Fibroblast of lung (primary cell): Measurements from ENCODE around the gene YPEL4. TPM values are rescaled to one million over a fixed set of nuclear protein-coding genes. Genes with fewer than 3 reads are reported as not detected.

Experiments used
- DNase-seq, 2 donors: peaks; one replicate each; pipeline versions ENCODE4 v3.0.0 to v3.0.0-alpha.2; 2010; ENCODE audit warnings: low read depth in 2 of 2
- H2AFZ ChIP-seq: 2 replicates; pipeline ENCODE4 v1.5.1; 2012; ENCODE audit warnings: low read length, control low read depth, inconsistent platforms
- H3K27ac ChIP-seq: 2 replicates; pipeline ENCODE4 v1.5.1; 2011; ENCODE audit warnings: low read length, control low read depth; ENCODE audit not compliant: insufficient read depth
- H3K27me3 ChIP-seq: 2 replicates; pipeline ENCODE4 v1.5.1; 2011; ENCODE audit warnings: mild to moderate bottlenecking, low read length; ENCODE audit not compliant: control insufficient read depth, insufficient read depth
- H3K36me3 ChIP-seq: 2 replicates; pipeline ENCODE4 v1.5.1; 2011; ENCODE audit warnings: low read length; ENCODE audit not compliant: control insufficient read depth, insufficient read depth
- H3K4me1 ChIP-seq: 2 replicates; pipeline ENCODE4 v1.5.1; 2011; ENCODE audit warnings: low read length; ENCODE audit not compliant: control insufficient read depth, insufficient read depth; ENCODE audit errors: extremely low read depth
- H3K4me2 ChIP-seq: 2 replicates; pipeline ENCODE4 v1.5.1; 2011; ENCODE audit warnings: low read length, control low read depth; ENCODE audit not compliant: insufficient read depth; ENCODE audit errors: extremely low read depth
- H3K4me3 ChIP-seq, 4 experiments: fragments of 200-600 bp in 1 of 4; sonication (generic) in 1 of 4; replicated peaks in 1 of 4; 2 replicates each; pipeline ENCODE4 v1.5.1; 2011 to 2016; ENCODE audit warnings: low read length in 4 of 4, low read depth in 3 of 4, mild to moderate bottlenecking in 3 of 4, control low read depth in 2 of 4, inconsistent platforms in 1 of 4, mixed read lengths in 1 of 4; ENCODE audit not compliant: insufficient read depth in 1 of 4; ENCODE audit errors: control extremely low read depth in 1 of 4
- H3K79me2 ChIP-seq: 2 replicates; pipeline ENCODE4 v1.5.1; 2012; ENCODE audit warnings: mild to moderate bottlenecking, low read length, inconsistent platforms; ENCODE audit not compliant: control insufficient read depth, insufficient read depth
- H3K9ac ChIP-seq: 2 replicates; pipeline ENCODE4 v1.5.1; 2011; ENCODE audit warnings: mild to moderate bottlenecking, low read length, control low read depth; ENCODE audit not compliant: insufficient read depth
- H3K9me3 ChIP-seq: 2 replicates; pipeline ENCODE4 v1.5.1; 2012; ENCODE audit warnings: low read depth, low read length; ENCODE audit not compliant: control insufficient read depth, insufficient read depth
- H4K20me1 ChIP-seq: 2 replicates; pipeline ENCODE4 v1.5.1; 2011; ENCODE audit warnings: low read length; ENCODE audit not compliant: control insufficient read depth, insufficient read depth; ENCODE audit errors: extremely low read depth
- EZH2 ChIP-seq: IDR thresholded peaks from 2 replicates; pipeline ENCODE4 v1.5.1; 2012; ENCODE audit warnings: low read length, control low read depth, mild to moderate bottlenecking; ENCODE audit errors: missing control alignments
- polyA plus RNA-seq, 2 donors: library from polyadenylated mRNA; depleted of rRNA in 1 of 2; stranded (reverse) in 1 of 2; unstranded in 1 of 2; fragments of >200 nt; gene quantifications; 2 replicates each; pipeline ENCODE4 v1.2.1, GENCODE V29; 2011 to 2012; ENCODE audit warnings: missing spikeins in 1 of 2
- total RNA-seq: library from RNA; depleted of rRNA; stranded (reverse); fragments of >200 nt; gene quantifications from 2 replicates; pipeline ENCODE4 v1.2.1, GENCODE V29; 2014
- TF ChIP-seq, protein P1 (sequence below), 2 donors: IDR thresholded peaks in 1 of 2; conservative IDR thresholded peaks in 1 of 2; 1 replicate in 1 of 2; 2 replicates in 1 of 2; pipeline ENCODE4 v1.5.1; 2011 to 2012; ENCODE audit warnings: low read length in 2 of 2, control low read depth in 1 of 2, inconsistent platforms in 1 of 2, low read depth in 1 of 2, mild to moderate bottlenecking in 1 of 2

The YPEL4 gene
- total and polyA plus RNA-seq, 2 donors (not counting 1 experiment from before 2014, with no cell fraction given), result 0.59 to 2.3 TPM

DNA sequence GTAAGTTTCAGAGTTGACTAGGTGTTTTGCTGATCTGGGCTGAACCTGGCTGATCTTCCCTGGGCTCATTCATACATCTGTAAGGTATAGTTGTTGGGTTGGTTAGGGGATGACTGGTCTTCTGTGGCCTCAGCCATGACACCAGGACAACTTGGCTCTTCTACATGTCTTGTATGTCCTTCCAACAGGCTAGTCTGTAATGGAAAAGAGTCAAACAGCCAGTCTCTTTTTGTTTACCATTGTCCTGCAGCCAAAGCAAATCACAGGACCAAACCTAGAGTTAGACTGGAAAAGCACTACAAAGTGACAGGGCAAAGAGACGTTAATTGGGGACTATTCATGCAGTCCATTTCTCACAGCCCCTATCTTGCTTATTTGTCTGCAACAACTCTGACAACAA, 34.4 kb downstream of the YPEL4 start:
- Histone ChIP-seq H3K36me3 (no peaks in the 10 kb centered on the region), H3K27ac (no peak overlapping the region), H3K4me3 (no peak overlapping the region), H2AFZ (no peak overlapping the region), H3K79me2 (no peaks in the 10 kb centered on the region), H3K27me3 (peaks cover 4% of the 10 kb centered on the region), H3K4me2 (no peak overlapping the region), H3K4me1 (no peaks in the 10 kb centered on the region), H3K9me3 (no peaks in the 10 kb centered on the region), H3K9ac (no peak overlapping the region), H4K20me1 (no peaks in the 10 kb centered on the region)
- TF ChIP-seq, protein P1, sequence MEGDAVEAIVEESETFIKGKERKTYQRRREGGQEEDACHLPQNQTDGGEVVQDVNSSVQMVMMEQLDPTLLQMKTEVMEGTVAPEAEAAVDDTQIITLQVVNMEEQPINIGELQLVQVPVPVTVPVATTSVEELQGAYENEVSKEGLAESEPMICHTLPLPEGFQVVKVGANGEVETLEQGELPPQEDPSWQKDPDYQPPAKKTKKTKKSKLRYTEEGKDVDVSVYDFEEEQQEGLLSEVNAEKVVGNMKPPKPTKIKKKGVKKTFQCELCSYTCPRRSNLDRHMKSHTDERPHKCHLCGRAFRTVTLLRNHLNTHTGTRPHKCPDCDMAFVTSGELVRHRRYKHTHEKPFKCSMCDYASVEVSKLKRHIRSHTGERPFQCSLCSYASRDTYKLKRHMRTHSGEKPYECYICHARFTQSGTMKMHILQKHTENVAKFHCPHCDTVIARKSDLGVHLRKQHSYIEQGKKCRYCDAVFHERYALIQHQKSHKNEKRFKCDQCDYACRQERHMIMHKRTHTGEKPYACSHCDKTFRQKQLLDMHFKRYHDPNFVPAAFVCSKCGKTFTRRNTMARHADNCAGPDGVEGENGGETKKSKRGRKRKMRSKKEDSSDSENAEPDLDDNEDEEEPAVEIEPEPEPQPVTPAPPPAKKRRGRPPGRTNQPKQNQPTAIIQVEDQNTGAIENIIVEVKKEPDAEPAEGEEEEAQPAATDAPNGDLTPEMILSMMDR (conservative IDR thresholded peaks at IDR 0.05 in 1 of 2, IDR thresholded peaks at IDR 0.05 in 1 of 2; ENCODE audit: low read depth in 1 of 2, low read length in 2 of 2), result no peak
- TF ChIP-seq EZH2, result no peak
- no peak for DNase-seq

DNA sequence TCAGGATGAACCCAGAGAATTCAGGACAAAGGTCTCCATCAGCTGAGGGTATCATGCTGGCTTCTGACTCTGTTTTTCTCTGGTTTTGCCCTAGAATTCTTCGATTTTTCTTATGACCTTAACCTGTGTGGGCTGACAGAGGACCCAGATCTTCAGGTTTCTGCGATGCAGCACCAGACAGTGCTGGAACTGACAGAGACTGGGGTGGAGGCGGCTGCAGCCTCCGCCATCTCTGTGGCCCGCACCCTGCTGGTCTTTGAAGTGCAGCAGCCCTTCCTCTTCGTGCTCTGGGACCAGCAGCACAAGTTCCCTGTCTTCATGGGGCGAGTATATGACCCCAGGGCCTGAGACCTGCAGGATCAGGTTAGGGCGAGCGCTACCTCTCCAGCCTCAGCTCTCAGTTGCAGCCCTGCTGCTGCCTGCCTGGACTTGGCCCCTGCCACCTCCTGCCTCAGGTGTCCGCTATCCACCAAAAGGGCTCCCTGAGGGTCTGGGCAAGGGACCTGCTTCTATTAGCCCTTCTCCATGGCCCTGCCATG, 35.4 kb downstream of the YPEL4 start:
- Histone ChIP-seq H3K27me3 (peaks cover 4% of the 10 kb centered on the region), H3K9me3 (no peaks in the 10 kb centered on the region), H3K9ac (no peak overlapping the region), H3K4me1 (no peaks in the 10 kb centered on the region), H3K4me2 (no peak overlapping the region), H2AFZ (no peak overlapping the region), H3K4me3 (no peak overlapping the region), H3K36me3 (no peaks in the 10 kb centered on the region), H3K27ac (no peak overlapping the region), H3K79me2 (no peaks in the 10 kb centered on the region), H4K20me1 (no peaks in the 10 kb centered on the region)
- DNase-seq, result no peak
- no peak for TF ChIP-seq EZH2
- TF ChIP-seq, protein P1 (conservative IDR thresholded peaks at IDR 0.05 in 1 of 2, IDR thresholded peaks at IDR 0.05 in 1 of 2; ENCODE audit: low read depth in 1 of 2, low read length in 2 of 2), result no peak

DNA sequence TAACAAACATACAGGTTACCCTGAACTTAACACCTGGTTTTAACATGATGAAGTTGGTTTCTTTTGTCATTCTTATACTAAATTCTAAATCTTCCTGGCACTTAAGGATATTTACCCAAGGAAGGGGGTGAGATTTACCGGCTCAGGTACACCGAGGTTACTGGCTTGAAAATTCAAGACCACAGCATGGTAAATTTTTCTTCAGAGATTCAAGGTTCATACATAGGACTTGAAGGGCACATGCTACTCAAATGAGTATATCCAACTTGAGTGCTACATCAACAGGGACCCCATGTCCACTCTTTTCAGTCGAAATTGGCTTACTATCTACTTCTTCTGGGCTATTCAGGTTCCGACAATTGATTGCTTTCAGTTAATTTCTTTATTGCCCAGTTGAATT, 39.5 kb downstream of the YPEL4 start:
- Histone ChIP-seq H3K9ac (no peak overlapping the region), H3K27me3 (no peaks in the 10 kb centered on the region), H4K20me1 (no peaks in the 10 kb centered on the region), H3K27ac (no peak overlapping the region), H3K4me2 (no peak overlapping the region), H3K36me3 (peaks cover 2% of the 10 kb centered on the region), H3K4me3 (no peak overlapping the region), H3K79me2 (no peaks in the 10 kb centered on the region), H3K9me3 (no peaks in the 10 kb centered on the region), H3K4me1 (no peaks in the 10 kb centered on the region), H2AFZ (no peak overlapping the region)
- TF ChIP-seq, protein P1 (conservative IDR thresholded peaks at IDR 0.05 in 1 of 2, IDR thresholded peaks at IDR 0.05 in 1 of 2; ENCODE audit: low read depth in 1 of 2, low read length in 2 of 2), result no peak
- no peak for TF ChIP-seq EZH2
- no peak for DNase-seq
